Tibial artery (tissue), 4 donors: Measurements from ENCODE around the gene TM9SF4.

Experiments used
- DNase-seq, 2 donors: peaks; one replicate each; pipeline ENCODE4 v3.0.0-alpha.2; 2019
- H3K27ac ChIP-seq, 2 donors: fragments of 200-600 bp; sonication (generic) in 1 of 2; 1 replicate in 1 of 2; 2 replicates in 1 of 2; pipeline ENCODE4 v1.5.1; 2018 to 2019; ENCODE audit warnings: mild to moderate bottlenecking in 1 of 2
- H3K27me3 ChIP-seq, 2 donors: fragments of 200-600 bp; sonication (generic) in 1 of 2; one replicate each; pipeline versions ENCODE4 v1.5.1 to v1.6.0; 2016 to 2019
- H3K36me3 ChIP-seq, 3 donors: fragments of 200-600 bp; sonication (generic) in 2 of 3; one replicate each; pipeline ENCODE4 v1.5.1; 2016 to 2019; ENCODE audit warnings: mild to moderate bottlenecking in 2 of 3
- H3K4me1 ChIP-seq, 4 donors: fragments of 200-600 bp; sonication (generic) in 2 of 4; 1 replicate in 3 of 4; 2 replicates in 1 of 4; pipeline ENCODE4 v1.5.1; 2016 to 2019
- H3K4me3 ChIP-seq, 2 donors: fragments of 200-600 bp; sonication (generic) in 1 of 2; 1 replicate in 1 of 2; 2 replicates in 1 of 2; pipeline ENCODE4 v1.5.1; 2018 to 2019; ENCODE audit warnings: mild to moderate bottlenecking in 2 of 2
- H3K9me3 ChIP-seq, 3 donors: fragments of 200-600 bp; sonication (generic) in 1 of 3; one replicate each; pipeline ENCODE4 v1.5.1; 2016 to 2019
- intact Hi-C: fragments of 100-400 bp; cut with DNase I; formaldehyde crosslinking; loops from one replicate; pipeline ENCODE4 v1.15.0; 2023; ENCODE audit warnings: low total_unique reads
- TF ChIP-seq, protein P1 (sequence below), 2 experiments: fragments of 200-600 bp in 1 of 2; fragments of 450-650 bp in 1 of 2; IDR thresholded peaks; one replicate each; pipeline ENCODE4 v1.5.1; 2017 to 2019; ENCODE audit warnings: antibody characterized with exemption in 2 of 2, mild to moderate bottlenecking in 1 of 2, moderate library complexity in 1 of 2

TM9SF4 gene

DNA sequence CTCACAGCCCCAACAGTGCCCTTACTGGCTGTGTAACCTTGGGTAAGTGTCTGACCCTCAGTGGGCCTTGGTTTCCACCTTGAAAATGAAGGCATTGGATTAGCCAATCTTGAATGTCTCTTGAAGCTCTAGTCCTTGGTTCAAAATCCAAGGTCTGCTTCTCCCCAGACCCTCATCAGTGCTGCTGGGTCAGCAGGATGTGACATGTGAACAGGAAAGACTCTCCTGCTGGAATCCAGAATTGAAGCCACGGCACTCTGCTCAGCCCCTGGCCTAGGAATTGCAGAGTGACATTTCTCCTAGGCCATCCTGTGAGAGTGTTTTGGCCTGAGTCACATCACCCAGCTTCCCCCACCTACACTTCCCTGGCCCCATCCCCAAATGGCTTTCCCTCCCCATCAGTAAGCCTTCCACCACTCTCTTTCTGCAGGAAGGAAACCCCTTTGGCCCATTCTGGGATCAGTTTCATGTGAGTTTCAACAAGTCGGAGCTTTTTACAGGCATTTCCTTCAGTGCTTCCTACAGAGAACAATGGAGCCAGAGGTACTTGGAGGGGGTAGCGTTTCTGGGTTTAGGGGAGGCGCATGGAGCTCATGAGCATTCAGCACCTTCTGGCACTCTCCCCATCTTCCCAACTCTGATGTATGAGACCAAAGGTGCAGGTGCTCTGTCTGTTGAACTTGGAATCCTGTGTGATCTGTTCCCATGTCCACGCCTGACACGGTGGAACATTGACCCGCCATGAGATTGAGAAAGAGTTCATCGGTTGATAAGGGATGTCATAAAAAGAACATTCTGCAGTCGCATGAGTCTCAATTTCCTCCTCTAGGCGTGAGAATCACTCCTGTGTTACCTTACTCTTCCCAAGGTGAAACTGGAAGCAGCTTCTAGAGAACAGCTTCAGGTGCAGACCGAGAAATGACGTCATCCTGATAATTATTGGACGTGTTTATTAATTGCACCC lies 106.9 kb downstream of the TM9SF4 start:
- Histone ChIP-seq H3K27ac (no peak overlapping the region), H3K36me3 (peaks cover 47 to 96% (median 55%) of the 10 kb centered on the region in 3 donors), H3K4me3 (no peak overlapping the region), H3K9me3 (no peaks in the 10 kb centered on the region), H3K4me1 (no peaks in the 10 kb centered on the region), H3K27me3 (no peaks in the 10 kb centered on the region)
- TF ChIP-seq, protein P1, sequence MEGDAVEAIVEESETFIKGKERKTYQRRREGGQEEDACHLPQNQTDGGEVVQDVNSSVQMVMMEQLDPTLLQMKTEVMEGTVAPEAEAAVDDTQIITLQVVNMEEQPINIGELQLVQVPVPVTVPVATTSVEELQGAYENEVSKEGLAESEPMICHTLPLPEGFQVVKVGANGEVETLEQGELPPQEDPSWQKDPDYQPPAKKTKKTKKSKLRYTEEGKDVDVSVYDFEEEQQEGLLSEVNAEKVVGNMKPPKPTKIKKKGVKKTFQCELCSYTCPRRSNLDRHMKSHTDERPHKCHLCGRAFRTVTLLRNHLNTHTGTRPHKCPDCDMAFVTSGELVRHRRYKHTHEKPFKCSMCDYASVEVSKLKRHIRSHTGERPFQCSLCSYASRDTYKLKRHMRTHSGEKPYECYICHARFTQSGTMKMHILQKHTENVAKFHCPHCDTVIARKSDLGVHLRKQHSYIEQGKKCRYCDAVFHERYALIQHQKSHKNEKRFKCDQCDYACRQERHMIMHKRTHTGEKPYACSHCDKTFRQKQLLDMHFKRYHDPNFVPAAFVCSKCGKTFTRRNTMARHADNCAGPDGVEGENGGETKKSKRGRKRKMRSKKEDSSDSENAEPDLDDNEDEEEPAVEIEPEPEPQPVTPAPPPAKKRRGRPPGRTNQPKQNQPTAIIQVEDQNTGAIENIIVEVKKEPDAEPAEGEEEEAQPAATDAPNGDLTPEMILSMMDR (IDR thresholded peaks at IDR 0.05) = no peak
- no peak for DNase-seq
- intact Hi-C loops = loop anchor here (10.0 kb wide), 1 partner anchor 258 kb away; no protein-coding TSS in a partner anchor
